Mesenchymal stem cell (in vitro differentiated cells and primary cell): ENCODE data around the gene STKLD1.
"Not testable (repeated sequence)": the region's sequence is repeated elsewhere in the genome, so short reads cannot be mapped to it uniquely, and the experiment has no call there.

Experiments used
- DNase-seq: peaks from one replicate; pipeline ENCODE4 v3.0.0-alpha.2; 2013
- H2AFZ ChIP-seq: one replicate; pipeline ENCODE4 v1.6.1; 2013; ENCODE audit warnings: low read depth, mild to moderate bottlenecking, control low read depth, inconsistent platforms, low read length, moderate library complexity
- H2AK5ac ChIP-seq: 2 replicates; pipeline ENCODE4 v1.6.1; 2013; ENCODE audit warnings: low read length, moderate library complexity, mild to moderate bottlenecking, inconsistent platforms; ENCODE audit not compliant: severe bottlenecking
- H2BK120ac ChIP-seq: one replicate; pipeline ENCODE4 v1.6.1; 2013; ENCODE audit warnings: low read depth, mild to moderate bottlenecking, inconsistent platforms, low read length, moderate library complexity
- H2BK12ac ChIP-seq, 2 experiments: one replicate each; pipeline ENCODE4 v1.6.1; 2013; ENCODE audit warnings: inconsistent platforms in 2 of 2, low read length in 2 of 2, mild to moderate bottlenecking in 2 of 2, moderate library complexity in 2 of 2, control low read depth in 1 of 2
- H2BK15ac ChIP-seq: one replicate; pipeline ENCODE4 v1.6.1; 2013; ENCODE audit warnings: mild to moderate bottlenecking, low read depth, inconsistent platforms; ENCODE audit not compliant: poor library complexity, severe bottlenecking
- H2BK5ac ChIP-seq: 2 replicates; pipeline ENCODE4 v1.6.1; 2013; ENCODE audit warnings: low read depth, mild to moderate bottlenecking, low read length, control low read depth, inconsistent platforms; ENCODE audit not compliant: poor library complexity, severe bottlenecking
- H3K14ac ChIP-seq, 2 experiments: one replicate each; pipeline ENCODE4 v1.6.1; 2013; ENCODE audit warnings: inconsistent platforms in 2 of 2, low read length in 2 of 2, control low read depth in 1 of 2, mild to moderate bottlenecking in 1 of 2, moderate library complexity in 1 of 2
- H3K18ac ChIP-seq, 2 experiments: one replicate each; pipeline ENCODE4 v1.6.1; 2013; ENCODE audit warnings: inconsistent platforms in 2 of 2, low read length in 2 of 2, control low read depth in 1 of 2, low read depth in 1 of 2, mild to moderate bottlenecking in 1 of 2
- H3K23ac ChIP-seq, 2 experiments: one replicate each; pipeline ENCODE4 v1.6.1; 2013; ENCODE audit warnings: inconsistent platforms in 2 of 2, low read length in 2 of 2, mild to moderate bottlenecking in 2 of 2, moderate library complexity in 2 of 2, control low read depth in 1 of 2
- H3K27ac ChIP-seq: 2 replicates; pipeline ENCODE4 v1.5.1; 2013; ENCODE audit warnings: mild to moderate bottlenecking, moderate library complexity, low read length, control low read depth, inconsistent platforms; ENCODE audit not compliant: poor library complexity, severe bottlenecking
- H3K27me3 ChIP-seq, 2 experiments: 2 replicates each; pipeline versions ENCODE4 v1.6.1 to v1.7.0; 2013; ENCODE audit warnings: low read length in 2 of 2, mild to moderate bottlenecking in 2 of 2, moderate library complexity in 2 of 2, control low read depth in 1 of 2, inconsistent platforms in 1 of 2; ENCODE audit not compliant: control insufficient read depth in 1 of 2, insufficient read depth in 1 of 2
- H3K36me3 ChIP-seq, 2 experiments: 2 replicates each; pipeline versions ENCODE4 v1.6.1 to v1.7.0; 2013; ENCODE audit warnings: low read length in 2 of 2, control low read depth in 1 of 2, inconsistent platforms in 1 of 2, low read depth in 1 of 2, mild to moderate bottlenecking in 1 of 2; ENCODE audit not compliant: insufficient read depth in 2 of 2, control insufficient read depth in 1 of 2
- H3K4ac ChIP-seq, 2 experiments: one replicate each; pipeline ENCODE4 v1.6.1; 2013; ENCODE audit warnings: inconsistent platforms in 2 of 2, low read length in 2 of 2, mild to moderate bottlenecking in 2 of 2, moderate library complexity in 2 of 2, control low read depth in 1 of 2, low read depth in 1 of 2
- H3K4me1 ChIP-seq: 2 replicates; pipeline ENCODE4 v1.6.1; 2013; ENCODE audit warnings: low read depth, low read length, control low read depth; ENCODE audit not compliant: control insufficient read depth, insufficient read depth
- H3K4me2 ChIP-seq: 2 replicates; pipeline ENCODE4 v1.6.1; 2013; ENCODE audit warnings: low read length, mild to moderate bottlenecking, inconsistent platforms; ENCODE audit not compliant: poor library complexity, severe bottlenecking
- H3K4me3 ChIP-seq, 2 experiments: 2 replicates each; pipeline versions ENCODE4 v1.5.1 to v1.7.0; 2013; ENCODE audit warnings: low read length in 2 of 2, mild to moderate bottlenecking in 2 of 2, control low read depth in 1 of 2, low read depth in 1 of 2; ENCODE audit not compliant: insufficient read depth in 1 of 2
- H3K79me1 ChIP-seq: replicated peaks from 2 replicates; pipeline ENCODE4 v1.6.1; 2013; ENCODE audit warnings: mild to moderate bottlenecking, control low read depth, low read length, inconsistent platforms; ENCODE audit not compliant: poor library complexity, severe bottlenecking
- H3K9ac ChIP-seq: 2 replicates; pipeline ENCODE4 v1.7.0; 2013; ENCODE audit warnings: mild to moderate bottlenecking, low read length, moderate library complexity
- H3K9me3 ChIP-seq: 2 replicates; pipeline ENCODE4 v1.7.0; 2013; ENCODE audit warnings: mild to moderate bottlenecking, low read length; ENCODE audit not compliant: control insufficient read depth
- H4K8ac ChIP-seq: one replicate; pipeline ENCODE4 v1.6.1; 2013; ENCODE audit warnings: inconsistent platforms, mild to moderate bottlenecking, low read length, moderate library complexity
- H4K91ac ChIP-seq: one replicate; pipeline ENCODE4 v1.6.1; 2013; ENCODE audit warnings: mild to moderate bottlenecking, low read length, inconsistent platforms
- WGBS: methylation state at CpG from one replicate; pipeline ENCODE4 v1.1.7; 2013; ENCODE audit warnings: mixed read lengths; 5-methylcytosine and 5-hydroxymethylcytosine counted together

Gene STKLD1

DNA sequence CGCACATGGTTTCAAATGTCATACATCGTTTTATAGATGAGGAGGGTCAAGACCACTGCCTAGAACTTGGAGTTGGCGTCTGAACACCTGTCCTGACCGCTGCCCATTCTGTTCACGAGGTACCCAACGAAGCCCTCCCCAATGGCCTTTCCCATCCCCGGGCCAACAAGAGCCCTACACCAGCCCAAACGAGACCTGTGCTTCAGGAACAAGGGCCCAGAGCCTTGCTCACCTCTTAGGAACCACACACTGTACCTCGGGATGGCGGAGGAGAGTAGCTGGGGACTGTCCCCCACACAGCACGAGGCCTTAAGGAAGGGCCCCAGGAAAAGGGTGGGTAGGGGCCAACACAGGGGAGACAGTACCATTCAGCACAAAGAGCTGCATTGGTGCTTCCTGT is 43.2 kb upstream of the STKLD1 start:
- Histone ChIP-seq H3K4me1 (peaks cover 24% of the 10 kb centered on the region), H2BK5ac (no peak overlapping the region), H3K4me2 (no peak overlapping the region), H2AK5ac (no peak overlapping the region), H3K14ac (no peak overlapping the region), H3K9me3 (no peaks in the 10 kb centered on the region), H2BK120ac (no peak overlapping the region), H2BK12ac (no peak overlapping the region), H3K79me1 (peaks cover 42% of the 10 kb centered on the region), H3K18ac (no peak overlapping the region), H2BK15ac (no peak overlapping the region), H3K4ac (no peak overlapping the region), H3K23ac (no peak overlapping the region), H4K8ac (peak overlapping the region; percentile 63), H2AFZ (no peak overlapping the region), H3K27me3 (no peaks in the 10 kb centered on the region), H4K91ac (no peak overlapping the region), H3K4me3 (no peak overlapping the region), H3K36me3 (peaks cover 34 to 58% of the 10 kb centered on the region in 2 experiments), H3K9ac (no peak overlapping the region), H3K27ac (no peak overlapping the region)
- WGBS = 96% methylated on average over 11 of the region's 11 CpGs
- no peak for DNase-seq

DNA sequence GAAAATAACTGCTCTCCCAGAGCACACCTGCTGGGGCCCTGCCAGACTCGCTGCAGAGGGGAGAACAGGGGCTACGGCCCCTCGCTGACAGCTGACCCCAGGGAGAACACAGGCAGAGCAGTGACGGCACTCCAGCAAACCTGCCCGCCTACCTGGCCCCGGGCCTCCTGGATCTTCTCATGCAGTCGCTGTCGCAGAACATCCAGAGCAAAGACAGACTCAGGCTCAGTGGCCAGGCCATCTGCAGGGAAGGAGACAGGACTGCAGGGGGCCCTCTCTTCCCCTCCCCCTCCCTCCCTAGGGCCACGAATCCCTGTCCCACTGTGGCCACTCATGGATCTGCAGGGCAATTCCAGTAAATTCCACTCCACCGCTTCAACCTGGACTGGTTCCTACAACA is 42.6 kb upstream of the STKLD1 start:
- Histone ChIP-seq H3K79me1 (peaks cover 42% of the 10 kb centered on the region), H3K4me3 (no peak overlapping the region), H3K36me3 (peaks cover 34 to 57% of the 10 kb centered on the region in 2 experiments), H3K9ac (no peak overlapping the region), H3K9me3 (no peaks in the 10 kb centered on the region), H2AFZ (no peak overlapping the region), H3K27me3 (no peaks in the 10 kb centered on the region), H3K4me1 (peaks cover 24% of the 10 kb centered on the region), H2BK15ac (no peak overlapping the region), H2AK5ac (no peak overlapping the region), H3K27ac (no peak overlapping the region), H3K4ac (no peak overlapping the region), H3K14ac (no peak overlapping the region), H2BK12ac (no peak overlapping the region), H2BK120ac (no peak overlapping the region), H3K23ac (no peak overlapping the region), H2BK5ac (no peak overlapping the region), H4K91ac (no peak overlapping the region), H3K4me2 (no peak overlapping the region), H3K18ac (no peak overlapping the region), H4K8ac (no peak overlapping the region)
- DNase-seq = no peak
- WGBS = 94% methylated on average over 10 of the region's 10 CpGs

DNA sequence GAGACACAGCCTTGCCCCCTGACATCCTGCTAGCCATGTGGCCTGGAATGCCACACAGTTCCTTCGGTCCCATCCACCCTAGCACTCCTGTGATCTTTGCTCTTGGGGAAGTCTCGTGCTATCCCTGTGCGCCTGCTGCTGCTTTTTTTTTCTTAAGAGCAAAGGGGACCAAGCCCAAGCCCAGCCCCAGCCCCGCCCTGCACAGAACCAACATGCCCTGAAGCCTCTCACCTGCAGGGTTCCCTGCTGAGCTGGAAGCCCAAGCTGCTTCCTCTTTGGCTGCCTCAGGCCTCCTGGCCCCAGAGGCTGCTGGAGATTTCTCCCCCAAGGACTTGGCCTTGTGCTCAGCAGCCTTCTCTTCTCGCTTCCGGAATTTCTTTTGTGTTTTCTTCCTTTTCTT is 42.0 kb upstream of the STKLD1 start:
- H2BK15ac ChIP-seq = no peak overlapping the region
- H2BK5ac ChIP-seq = no peak overlapping the region
- no peak overlapping the region for H3K18ac ChIP-seq
- H4K8ac ChIP-seq = no peak overlapping the region
- no peak overlapping the region for H3K23ac ChIP-seq
- H3K36me3 ChIP-seq = peaks cover 34 to 62% of the 10 kb centered on the region in 2 experiments
- H4K91ac ChIP-seq = no peak overlapping the region
- no peak overlapping the region for H2BK12ac ChIP-seq
- H3K27me3 ChIP-seq = no peaks in the 10 kb centered on the region
- no peak for DNase-seq
- no peak overlapping the region for H3K4ac ChIP-seq
- no peak overlapping the region for H2BK120ac ChIP-seq
- peak overlapping the region in 1 of 2 experiments; percentile 94 for H3K4me3 ChIP-seq
- WGBS = 97% methylated on average over 6 of the region's 6 CpGs
- H3K79me1 ChIP-seq = peaks cover 42% of the 10 kb centered on the region
- H3K14ac ChIP-seq = no peak overlapping the region
- no peak overlapping the region for H2AK5ac ChIP-seq
- peak overlapping the region; percentile 93 for H3K9ac ChIP-seq
- H3K9me3 ChIP-seq = no peaks in the 10 kb centered on the region
- H3K4me1 ChIP-seq = peaks cover 24% of the 10 kb centered on the region
- no peak overlapping the region for H2AFZ ChIP-seq
- H3K27ac ChIP-seq = no peak overlapping the region
- H3K4me2 ChIP-seq = no peak overlapping the region

DNA sequence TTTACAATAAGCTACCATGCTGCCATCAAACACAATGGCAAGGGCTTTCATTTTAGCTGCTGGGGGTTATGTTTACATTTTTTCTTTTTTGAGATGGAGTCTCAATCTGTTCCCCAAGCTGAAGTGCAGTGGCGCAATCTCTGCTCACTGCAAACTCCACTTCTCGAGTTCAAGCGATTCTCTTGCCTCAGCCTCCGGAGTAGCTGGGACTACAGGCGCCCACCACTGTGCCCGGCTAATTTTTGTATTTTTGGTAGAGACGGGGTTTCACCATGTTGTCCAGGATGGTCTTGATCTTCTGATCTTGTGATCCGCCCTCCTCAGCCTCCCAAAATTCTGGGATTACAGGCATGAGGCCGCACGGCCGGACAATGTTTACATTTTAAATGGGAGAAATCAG is 41.3 kb upstream of the STKLD1 start:
- H3K4me1 ChIP-seq = peaks cover 24% of the 10 kb centered on the region
- 85% methylated on average over 11 of the region's 11 CpGs for WGBS
- H2AK5ac ChIP-seq = not testable (repeated sequence)

More for the DNA sequence above, 41.3 kb upstream of the STKLD1 start:
- H3K9me3 ChIP-seq, H3K27ac ChIP-seq, H2AFZ ChIP-seq, H2BK5ac ChIP-seq, H2BK12ac ChIP-seq, H3K4ac ChIP-seq, H3K14ac ChIP-seq, H4K8ac ChIP-seq, H3K27me3 ChIP-seq, H3K23ac ChIP-seq, H3K18ac ChIP-seq, H4K91ac ChIP-seq, H2BK15ac ChIP-seq, H2BK120ac ChIP-seq, DNase-seq: not testable (repeated sequence)
- peak overlapping the region in 1 of 2 experiments; percentile 94 for H3K4me3 ChIP-seq
- peaks cover 38 to 66% of the 10 kb centered on the region in 2 experiments for H3K36me3 ChIP-seq
- peak overlapping the region; percentile 93 for H3K9ac ChIP-seq
- peaks cover 42% of the 10 kb centered on the region for H3K79me1 ChIP-seq
- H3K4me2 ChIP-seq = peak overlapping the region; percentile 62
